Suprapubic skin (tissue), 4 donors: ENCODE results near the gene SORCS1. TPM values are rescaled to one million over a fixed set of nuclear protein-coding genes. Genes with fewer than 3 reads are reported as not detected.

Source experiments
- DNase-seq, 2 donors: peaks; one replicate each; pipeline ENCODE4 v3.0.0-alpha.2; 2019; ENCODE audit warnings: low spot score in 2 of 2
- H3K27ac ChIP-seq: fragments of 200-600 bp; sonication (generic); one replicate; pipeline ENCODE4 v1.5.1; 2019
- H3K27me3 ChIP-seq: fragments of 200-600 bp; sonication (generic); one replicate; pipeline ENCODE4 v1.5.1; 2019
- H3K36me3 ChIP-seq: fragments of 200-600 bp; sonication (generic); one replicate; pipeline ENCODE4 v1.5.1; 2019
- H3K4me1 ChIP-seq: fragments of 200-600 bp; sonication (generic); one replicate; pipeline ENCODE4 v1.5.1; 2019
- H3K4me3 ChIP-seq: fragments of 200-600 bp; sonication (generic); one replicate; pipeline ENCODE4 v1.5.1; 2019; ENCODE audit warnings: mild to moderate bottlenecking
- H3K9me3 ChIP-seq: fragments of 200-600 bp; sonication (generic); one replicate; pipeline ENCODE4 v1.5.1; 2019
- EP300 ChIP-seq: sonication (generic); formaldehyde crosslinking; IDR thresholded peaks from one replicate; pipeline ENCODE4 v1.6.1; 2017; ENCODE audit warnings: antibody characterized with exemption
- POLR2A ChIP-seq, 2 donors: fragments of 450-650 bp; IDR thresholded peaks; one replicate each; pipeline ENCODE4 v1.6.1; 2017; ENCODE audit warnings: antibody characterized with exemption in 2 of 2, mild to moderate bottlenecking in 2 of 2, moderate library complexity in 2 of 2
- POLR2AphosphoS5 ChIP-seq, 3 donors: sonication (generic); formaldehyde crosslinking; IDR thresholded peaks; one replicate each; pipeline ENCODE4 v1.6.1; 2017; ENCODE audit warnings: antibody characterized with exemption in 3 of 3
- WGBS: methylation state at CpG from one replicate; pipeline ENCODE4 v1.1.5; 2018; 5-methylcytosine and 5-hydroxymethylcytosine counted together
- total RNA-seq, 4 donors: library from RNA; depleted of rRNA; stranded (reverse); fragments of >200 nt; gene quantifications; one replicate each; pipeline ENCODE4 v1.1.0, GENCODE V29; 2016
- TF ChIP-seq, protein P1 (sequence below), 2 donors: fragments of 200-600 bp in 1 of 2; fragments of 450-650 bp in 1 of 2; sonication (generic) in 1 of 2; IDR thresholded peaks; one replicate each; pipeline ENCODE4 v1.5.1; 2016 to 2019; ENCODE audit warnings: antibody characterized with exemption in 2 of 2, mild to moderate bottlenecking in 1 of 2, moderate library complexity in 1 of 2

SORCS1 gene
- total RNA-seq, 4 donors from 2014 or later = 1.3 to 6.0 (median 3.4) TPM

- no peak for DNase-seq
These were observed 509.3 kb downstream of the SORCS1 start for GRCh38 chr10:106655165-106655564.

DNA sequence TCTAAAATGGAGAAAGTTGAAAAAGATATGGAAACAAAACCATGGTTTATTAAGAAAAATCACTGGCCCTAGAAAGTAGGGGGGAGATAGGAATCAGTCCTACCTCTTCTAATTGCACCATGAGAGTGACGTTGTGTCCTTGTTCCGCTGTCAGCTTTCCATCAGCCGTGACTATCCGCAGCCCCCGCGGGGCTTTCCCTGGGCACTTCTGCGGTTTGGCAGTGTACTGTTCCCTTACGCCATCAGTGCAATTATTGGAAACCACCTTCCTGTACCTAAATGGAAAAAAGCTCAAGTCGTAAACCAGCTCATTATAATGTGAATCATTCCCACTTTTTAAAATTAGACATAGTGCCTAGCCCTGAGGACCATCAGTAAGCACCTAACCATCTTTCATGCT is 512.2 kb downstream of the SORCS1 start:
- no peak overlapping the region for H3K4me3 ChIP-seq
- no peaks in the 10 kb centered on the region for H3K9me3 ChIP-seq
- H3K36me3 ChIP-seq = no peaks in the 10 kb centered on the region
- no peak for DNase-seq
- 79% methylated on average over 9 of the region's 9 CpGs for WGBS
- no peaks in the 10 kb centered on the region for H3K4me1 ChIP-seq
- TF ChIP-seq POLR2A (IDR thresholded peaks at IDR 0.05) (no peak), POLR2AphosphoS5 (IDR thresholded peaks at IDR 0.05) (no peak)
- H3K27me3 ChIP-seq = no peaks in the 10 kb centered on the region
- H3K27ac ChIP-seq = no peak overlapping the region

More at GRCh38 chr10:106655165-106655564, 509.3 kb downstream of the SORCS1 start:
- H3K4me1 ChIP-seq = no peaks in the 10 kb centered on the region
- no peaks in the 10 kb centered on the region for H3K9me3 ChIP-seq
- no peaks in the 10 kb centered on the region for H3K27me3 ChIP-seq
- no peak overlapping the region for H3K4me3 ChIP-seq
- H3K36me3 ChIP-seq = no peaks in the 10 kb centered on the region
- TF ChIP-seq POLR2AphosphoS5 (IDR thresholded peaks at IDR 0.05) (no peak), EP300 (no peak), POLR2A (IDR thresholded peaks at IDR 0.05) (no peak)
- TF ChIP-seq, protein P1, sequence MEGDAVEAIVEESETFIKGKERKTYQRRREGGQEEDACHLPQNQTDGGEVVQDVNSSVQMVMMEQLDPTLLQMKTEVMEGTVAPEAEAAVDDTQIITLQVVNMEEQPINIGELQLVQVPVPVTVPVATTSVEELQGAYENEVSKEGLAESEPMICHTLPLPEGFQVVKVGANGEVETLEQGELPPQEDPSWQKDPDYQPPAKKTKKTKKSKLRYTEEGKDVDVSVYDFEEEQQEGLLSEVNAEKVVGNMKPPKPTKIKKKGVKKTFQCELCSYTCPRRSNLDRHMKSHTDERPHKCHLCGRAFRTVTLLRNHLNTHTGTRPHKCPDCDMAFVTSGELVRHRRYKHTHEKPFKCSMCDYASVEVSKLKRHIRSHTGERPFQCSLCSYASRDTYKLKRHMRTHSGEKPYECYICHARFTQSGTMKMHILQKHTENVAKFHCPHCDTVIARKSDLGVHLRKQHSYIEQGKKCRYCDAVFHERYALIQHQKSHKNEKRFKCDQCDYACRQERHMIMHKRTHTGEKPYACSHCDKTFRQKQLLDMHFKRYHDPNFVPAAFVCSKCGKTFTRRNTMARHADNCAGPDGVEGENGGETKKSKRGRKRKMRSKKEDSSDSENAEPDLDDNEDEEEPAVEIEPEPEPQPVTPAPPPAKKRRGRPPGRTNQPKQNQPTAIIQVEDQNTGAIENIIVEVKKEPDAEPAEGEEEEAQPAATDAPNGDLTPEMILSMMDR (IDR thresholded peaks at IDR 0.05) = no peak
- H3K27ac ChIP-seq = no peak overlapping the region

GRCh38 chr10:106648534-106649481 is 515.7 kb downstream of the SORCS1 start:
- DNase-seq = no peak
- TF ChIP-seq POLR2A (IDR thresholded peaks at IDR 0.05) = no peak
- TF ChIP-seq, protein P1 (IDR thresholded peaks at IDR 0.05) = no peak
- TF ChIP-seq EP300 = no peak
- no peak for TF ChIP-seq POLR2AphosphoS5 (IDR thresholded peaks at IDR 0.05)
- 78% methylated on average over 14 of the region's 14 CpGs for WGBS
- H3K4me3 ChIP-seq = no peak overlapping the region
- H3K36me3 ChIP-seq = no peaks in the 10 kb centered on the region
- no peaks in the 10 kb centered on the region for H3K4me1 ChIP-seq
- no peaks in the 10 kb centered on the region for H3K27me3 ChIP-seq
- H3K9me3 ChIP-seq = no peaks in the 10 kb centered on the region
- no peak overlapping the region for H3K27ac ChIP-seq

- WGBS = 50% methylated on average over 1 of the region's 1 CpG
- no peaks in the 10 kb centered on the region for H3K36me3 ChIP-seq
- no peaks in the 10 kb centered on the region for H3K4me1 ChIP-seq
- H3K27ac ChIP-seq = no peak overlapping the region
- H3K4me3 ChIP-seq = no peak overlapping the region
- H3K9me3 ChIP-seq = no peaks in the 10 kb centered on the region
- TF ChIP-seq, protein P1 (IDR thresholded peaks at IDR 0.05) = no peak
- TF ChIP-seq EP300 = no peak
- no peak for TF ChIP-seq POLR2A (IDR thresholded peaks at IDR 0.05)
- no peak for TF ChIP-seq POLR2AphosphoS5 (IDR thresholded peaks at IDR 0.05)
- no peak for DNase-seq
- H3K27me3 ChIP-seq = no peaks in the 10 kb centered on the region
These were observed 521.0 kb downstream of the SORCS1 start for GRCh38 chr10:106643473-106643872.

GRCh38 chr10:106637873-106638272 is 526.6 kb downstream of the SORCS1 start:
- H3K9me3 ChIP-seq = no peaks in the 10 kb centered on the region
- no peak overlapping the region for H3K27ac ChIP-seq
- TF ChIP-seq, protein P1 (IDR thresholded peaks at IDR 0.05) = no peak
- TF ChIP-seq POLR2AphosphoS5 (IDR thresholded peaks at IDR 0.05) (no peak), POLR2A (IDR thresholded peaks at IDR 0.05) (no peak), EP300 (no peak)
- no peaks in the 10 kb centered on the region for H3K4me1 ChIP-seq
- H3K36me3 ChIP-seq = no peaks in the 10 kb centered on the region
- no peaks in the 10 kb centered on the region for H3K27me3 ChIP-seq
- no peak overlapping the region for H3K4me3 ChIP-seq
- no peak for DNase-seq
